Placental pericyte (primary cell): Measurements from ENCODE around the gene STYXL2. TPM values are rescaled to one million over a fixed set of nuclear protein-coding genes. Genes with fewer than 3 reads are reported as not detected.

Experiments used
- total RNA-seq: library from RNA; depleted of rRNA; stranded (reverse); fragments of >200 nt; gene quantifications from 2 replicates; pipeline ENCODE4 v1.2.3, GENCODE V29; 2012

STYXL2 gene
- total RNA-seq = not detected in 2 replicates

DNA sequence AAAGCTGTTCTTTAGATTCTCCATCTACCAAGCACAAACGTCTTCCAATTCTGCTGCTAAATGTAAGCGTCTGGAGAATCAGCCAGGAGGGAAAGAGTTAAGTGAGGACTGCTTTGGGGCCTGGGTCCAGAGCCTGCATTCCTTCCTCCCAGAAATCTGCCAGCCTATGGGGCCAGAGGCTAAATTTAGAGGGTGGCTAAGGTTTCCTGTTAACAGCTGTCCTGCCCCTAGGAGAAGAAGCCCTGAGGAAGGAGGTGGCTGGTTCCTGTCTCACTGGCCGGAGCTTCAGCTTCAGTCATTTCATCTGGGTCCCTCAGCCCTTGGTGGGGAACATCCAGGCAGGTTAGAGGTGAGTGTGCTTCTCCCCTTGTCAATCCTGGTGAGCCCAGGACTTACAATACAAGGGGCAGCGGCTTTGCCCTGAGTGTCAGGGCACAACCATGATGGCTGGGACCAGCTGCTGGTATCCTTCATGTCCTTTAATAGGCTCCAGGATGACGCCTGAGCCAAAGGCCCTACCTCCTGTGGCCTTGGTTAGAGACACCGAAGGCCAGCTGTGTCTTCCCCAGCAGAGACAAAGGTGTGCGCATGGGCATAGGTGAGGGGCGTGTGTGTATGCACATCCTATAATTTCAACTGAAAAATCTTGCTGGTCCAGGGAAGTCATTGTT is at the start of gene STYXL2:
TSS of gene STYXL2 (plus strand) at position 230 of the 671 bp plus-strand sequence. CDS start 775 bp downstream, outside the sequence.

DNA sequence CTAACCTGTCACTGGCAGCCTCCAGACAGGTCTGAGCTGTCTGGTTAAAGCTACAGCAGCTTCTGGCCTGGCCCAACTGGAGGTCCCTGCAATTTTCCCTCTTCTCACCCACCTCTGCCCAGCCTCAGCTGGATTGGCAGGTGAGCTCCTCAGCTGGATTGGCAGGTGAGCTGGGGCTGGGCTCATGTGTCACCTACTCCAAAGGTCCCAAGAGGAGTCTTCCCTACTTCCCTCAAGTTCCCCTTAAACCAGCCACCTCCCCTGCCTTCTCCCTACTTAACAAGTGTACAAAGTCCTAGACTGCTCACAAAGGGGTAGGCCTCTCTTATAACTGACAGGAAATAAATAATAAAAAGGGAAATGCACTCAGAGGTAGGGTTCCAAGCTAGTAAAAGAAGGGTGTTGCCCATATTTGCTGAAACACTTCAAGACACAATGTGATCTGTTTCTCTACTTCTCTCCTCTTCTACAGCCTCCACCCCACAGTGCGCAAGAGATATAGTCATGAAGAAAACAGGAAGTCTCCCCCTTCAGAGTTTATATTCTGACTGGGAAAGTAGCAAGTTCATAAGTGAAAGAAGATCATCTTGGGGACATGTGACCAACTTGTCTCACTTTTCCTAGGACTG is 3.4 kb upstream of the STYXL2 start, which contains the start of gene GPA33:
TSS of gene GPA33 (minus strand) at position 64 of the 629 bp plus-strand sequence. CDS start 90 bp downstream, outside the sequence.

Other genes with a start within 250 kb of the STYXL2 start
- gene TADA1, start 217.8 kb upstream of the STYXL2 start, total RNA-seq = 9.6 and 12.5 TPM in 2 replicates
- under 0.01 and 0.14 TPM in 2 replicates for gene ILDR2, start 118.5 kb upstream of the STYXL2 start, total RNA-seq
- 33.9 and 79.9 TPM in 2 replicates for gene MAEL, start 104.8 kb upstream of the STYXL2 start, total RNA-seq
- gene GPA33, start 3.7 kb upstream of the STYXL2 start, total RNA-seq = not detected in 2 replicates
- 7.2 and 9.2 TPM in 2 replicates for gene POU2F1, start 126.8 kb downstream of the STYXL2 start, total RNA-seq